HCT116 (cell line): ENCODE data around the gene HEPH. TPM values are rescaled to one million over a fixed set of nuclear protein-coding genes. Genes with fewer than 3 reads are reported as not detected.

Experiments used
- ATAC-seq: fragments of 200-7000 bp; cut with Tn5 transposase; 2 replicates; pipeline ENCODE4 v1.9.1; 2020; ENCODE audit warnings: mild to moderate bottlenecking, moderate library complexity
- BruUV-seq: library from RNA; stranded (reverse); fragments of 400-500 nt; replicated peaks from 2 replicates; lab custom pipeline; 2021; lab: Mats Ljungman, UMichigan
- CTCF ChIA-PET: fragments of 300-600 bp; sonication (Branson Sonifier 250); formaldehyde crosslinking; loops from one replicate; lab custom pipeline; 2021; ENCODE audit warnings: antibody characterized with exemption; lab: Charles Lee
- POLR2A ChIA-PET: fragments of 300-600, 350-600 bp; sonication (Branson Sonifier 250); formaldehyde crosslinking; loops from one replicate; lab custom pipeline; 2021; ENCODE audit warnings: antibody characterized with exemption; lab: Charles Lee
- RAD21 ChIA-PET, 2 experiments: fragments of 300-600 bp; sonication (Branson Sonifier 250); formaldehyde crosslinking; loops; one replicate each; lab custom pipeline; 2023; ENCODE audit warnings: low total read pairs in 2 of 2; ENCODE audit not compliant: uncharacterized antibody in 2 of 2, unreplicated experiment in 2 of 2, low non-redundant PET in 1 of 2; lab: Charles Lee
- DNase-seq: peaks from one replicate; pipeline ENCODE4 v3.0.0-alpha.2; 2010; ENCODE audit warnings: low read depth, low spot score
- H2AFZ ChIP-seq: fragments of 200-600 bp; shearing (Covaris generic), sonication (generic); 2 replicates; pipeline ENCODE4 v1.6.1; 2017; ENCODE audit warnings: low read depth, mixed run types, mixed read lengths, antibody characterized with exemption, low read length; ENCODE audit not compliant: poor library complexity, severe bottlenecking
- H3K27ac ChIP-seq: 2 replicates; pipeline ENCODE4 v1.5.1; 2012; ENCODE audit warnings: low read depth, low read length
- H3K27me3 ChIP-seq: fragments of 200-600 bp; sonication (generic); 2 replicates; pipeline ENCODE4 v1.6.1; 2016; ENCODE audit warnings: mixed run types, low read length, mixed read lengths; ENCODE audit not compliant: insufficient read depth
- H3K36me3 ChIP-seq, 2 experiments: fragments of 200-500 bp in 1 of 2; fragments of 200-600 bp in 1 of 2; sonication (Bioruptor generic) in 1 of 2; sonication (generic) in 1 of 2; 2 replicates each; pipeline versions ENCODE4 v1.5.1 to v1.6.1; 2014 to 2016; ENCODE audit warnings: low read length in 2 of 2, inconsistent platforms in 1 of 2, mixed read lengths in 1 of 2, mixed run types in 1 of 2; ENCODE audit not compliant: insufficient read depth in 2 of 2, control insufficient read depth in 1 of 2
- H3K4me1 ChIP-seq, 2 experiments: fragments of 200-600 bp in 1 of 2; sonication (generic) in 1 of 2; 2 replicates each; pipeline versions ENCODE4 v1.5.1 to v1.6.1; 2012 to 2017; ENCODE audit warnings: low read length in 2 of 2, inconsistent platforms in 1 of 2, mild to moderate bottlenecking in 1 of 2, mixed read lengths in 1 of 2, mixed run types in 1 of 2, moderate library complexity in 1 of 2; ENCODE audit not compliant: insufficient read depth in 2 of 2, control insufficient read depth in 1 of 2
- H3K4me2 ChIP-seq: fragments of 200-600 bp; sonication (generic); 2 replicates; pipeline ENCODE4 v1.6.1; 2017; ENCODE audit warnings: mixed run types, low read length, mixed read lengths
- H3K4me3 ChIP-seq, 2 experiments: fragments of 200-600 bp in 1 of 2; sonication (generic) in 1 of 2; replicated peaks in 1 of 2; 2 replicates each; pipeline ENCODE4 v1.5.1; 2011 to 2016; ENCODE audit warnings: low read length in 2 of 2, control low read depth in 1 of 2, low read depth in 1 of 2, mild to moderate bottlenecking in 1 of 2, mixed read lengths in 1 of 2, mixed run types in 1 of 2
- H3K79me2 ChIP-seq: fragments of 200-600 bp; sonication (generic); 2 replicates; pipeline ENCODE4 v1.6.1; 2017; ENCODE audit warnings: mild to moderate bottlenecking, mixed run types, low read length, moderate library complexity, mixed read lengths; ENCODE audit not compliant: insufficient read depth
- H3K9ac ChIP-seq: fragments of 200-600 bp; sonication (generic); 2 replicates; pipeline ENCODE4 v1.6.1; 2016; ENCODE audit warnings: low read length, mixed read lengths
- H3K9me2 ChIP-seq: fragments of 200-600 bp; sonication (generic), shearing (Covaris generic); 2 replicates; pipeline ENCODE4 v1.6.1; 2017; ENCODE audit warnings: mixed run types, mild to moderate bottlenecking, moderate library complexity; ENCODE audit not compliant: insufficient read depth
- H3K9me3 ChIP-seq, 2 experiments: fragments of 200-500 bp in 1 of 2; fragments of 200-600 bp in 1 of 2; sonication (Bioruptor generic) in 1 of 2; sonication (generic) in 1 of 2; 2 replicates each; pipeline ENCODE4 v1.6.1; 2014 to 2017; ENCODE audit warnings: low read length in 2 of 2, mixed read lengths in 2 of 2, inconsistent platforms in 1 of 2, low read depth in 1 of 2, mild to moderate bottlenecking in 1 of 2, mixed run types in 1 of 2, moderate library complexity in 1 of 2; ENCODE audit not compliant: control insufficient read depth in 1 of 2, insufficient read depth in 1 of 2
- H4K20me1 ChIP-seq: fragments of 200-600 bp; sonication (generic), shearing (Covaris generic); 2 replicates; pipeline ENCODE4 v1.6.1; 2017; ENCODE audit warnings: mixed run types, mild to moderate bottlenecking, moderate library complexity; ENCODE audit not compliant: insufficient read depth
- CTCF ChIP-seq, 3 experiments: fragments of 200-600 bp in 1 of 3; sonication (generic) in 1 of 3; IDR thresholded peaks in 2 of 3; conservative IDR thresholded peaks in 1 of 3; 2 replicates each; pipeline ENCODE4 v1.5.1; 2012 to 2017; ENCODE audit warnings: low read depth in 2 of 3, low read length in 2 of 3, antibody characterized with exemption in 1 of 3, borderline replicate concordance in 1 of 3, control low read depth in 1 of 3, mild to moderate bottlenecking in 1 of 3, mixed read lengths in 1 of 3, mixed run types in 1 of 3, moderate library complexity in 1 of 3; ENCODE audit not compliant: insufficient read depth in 1 of 3
- EGR1 ChIP-seq: IDR thresholded peaks from 2 replicates; pipeline ENCODE4 v1.6.1; 2012; ENCODE audit warnings: low read depth
- FOSL1 ChIP-seq: IDR thresholded peaks from 2 replicates; pipeline ENCODE4 v1.6.1; 2012; ENCODE audit warnings: low read depth
- JUND ChIP-seq: IDR thresholded peaks from 2 replicates; pipeline ENCODE4 v1.6.1; 2012
- MAX ChIP-seq: IDR thresholded peaks from 2 replicates; pipeline ENCODE4 v1.6.1; 2012
- REST ChIP-seq: IDR thresholded peaks from 2 replicates; pipeline ENCODE4 v1.6.1; 2012; ENCODE audit warnings: low read depth
- SIN3A ChIP-seq: IDR thresholded peaks from 2 replicates; pipeline ENCODE4 v1.6.1; 2012; ENCODE audit warnings: low read depth
- SRF ChIP-seq: IDR thresholded peaks from 2 replicates; pipeline ENCODE4 v1.6.1; 2012; ENCODE audit warnings: low read depth
- ZFX ChIP-seq: fragments of 450-650 bp; IDR thresholded peaks from 2 replicates; pipeline ENCODE4 v1.6.1; 2017
- intact Hi-C: fragments of 100-400 bp; cut with micrococcal nuclease; formaldehyde crosslinking; loops from 2 replicates; pipeline ENCODE4 v1.10.0; 2022
- total RNA-seq: library from RNA; stranded (reverse); gene quantifications from one replicate; pipeline ENCODE4 v1.2.1, GENCODE V29; 2021; ENCODE audit not compliant: unreplicated experiment
- TF ChIP-seq, protein P1 (sequence below): IDR thresholded peaks from 2 replicates; pipeline ENCODE4 v1.6.1; 2012

The HEPH gene
- total RNA-seq, 1 experiment from 2014 or later = 0.44 TPM

DNA sequence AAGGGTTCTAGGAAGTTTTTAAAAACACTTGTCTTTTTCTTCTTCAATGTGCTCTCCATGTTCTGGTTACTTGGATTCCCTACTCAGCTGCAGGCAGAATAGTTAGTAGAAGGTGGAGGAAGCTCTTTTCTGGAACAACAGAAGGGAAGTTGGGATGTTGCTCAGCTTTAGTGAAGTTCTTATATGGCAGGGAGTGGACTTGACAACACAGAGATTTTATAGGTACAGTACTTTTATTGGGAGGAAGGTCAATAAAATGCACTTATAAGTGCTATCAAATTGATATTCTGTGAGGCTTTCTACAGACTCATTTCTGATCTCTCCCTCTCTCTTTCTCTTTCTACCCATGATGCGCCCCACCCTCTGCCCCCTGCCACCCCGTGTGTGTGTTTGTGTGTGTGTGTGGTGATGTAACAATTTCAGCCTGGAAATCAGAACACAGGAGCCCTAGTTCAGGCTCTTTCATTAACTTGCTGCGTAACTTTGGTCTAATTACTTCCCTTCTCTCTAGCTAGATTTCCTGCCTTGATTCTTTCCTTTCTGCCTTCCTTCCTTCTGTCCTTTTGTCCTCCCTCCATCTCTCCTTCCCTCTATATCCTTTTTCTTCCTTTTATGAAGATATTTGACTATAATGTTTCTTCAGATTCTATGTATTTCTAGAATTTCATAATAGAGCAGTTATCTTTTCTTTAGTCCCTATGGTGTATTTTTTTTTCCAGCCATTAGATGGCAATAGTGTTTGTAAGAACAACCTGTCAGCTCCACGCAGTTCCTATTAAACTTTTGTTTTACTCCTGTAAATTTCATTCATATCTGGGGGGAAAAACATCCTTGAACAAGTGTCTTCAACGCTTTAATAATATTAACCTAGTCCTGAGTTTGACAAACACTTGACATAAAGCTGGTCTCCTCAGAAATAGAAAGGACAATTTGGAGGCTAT is 37.1 kb downstream of the HEPH start:
- Histone ChIP-seq H3K27ac (no peak overlapping the region), H3K9me2 (no peaks in the 10 kb centered on the region), H3K27me3 (no peaks in the 10 kb centered on the region), H3K79me2 (no peaks in the 10 kb centered on the region), H3K4me1 (no peaks in the 10 kb centered on the region), H3K36me3 (no peaks in the 10 kb centered on the region), H3K4me2 (no peak overlapping the region), H2AFZ (no peak overlapping the region), H4K20me1 (no peaks in the 10 kb centered on the region), H3K4me3 (no peak overlapping the region), H3K9ac (no peak overlapping the region), H3K9me3 (no peaks in the 10 kb centered on the region)
- intact Hi-C loops = no loop called here
- BruUV-seq = no TSS peak
- no peak for DNase-seq
- no peak for ATAC-seq
- POLR2A ChIA-PET = no interaction called here
- CTCF ChIA-PET = interaction anchor here (0.7 kb wide), 1 partner anchor 530 kb away, joined by 3 read pairs; no protein-coding TSS in a partner anchor
- TF ChIP-seq CTCF (IDR thresholded peaks at IDR 0.05 in 2 of 3, conservative IDR thresholded peaks at IDR 0.05 in 1 of 3; ENCODE audit: borderline replicate concordance in 1 of 3, insufficient read depth in 1 of 3, low read depth in 2 of 3, low read length in 2 of 3) = no peak; a peak in 1 of 6 replicates
- RAD21 ChIA-PET = no interaction called here

DNA sequence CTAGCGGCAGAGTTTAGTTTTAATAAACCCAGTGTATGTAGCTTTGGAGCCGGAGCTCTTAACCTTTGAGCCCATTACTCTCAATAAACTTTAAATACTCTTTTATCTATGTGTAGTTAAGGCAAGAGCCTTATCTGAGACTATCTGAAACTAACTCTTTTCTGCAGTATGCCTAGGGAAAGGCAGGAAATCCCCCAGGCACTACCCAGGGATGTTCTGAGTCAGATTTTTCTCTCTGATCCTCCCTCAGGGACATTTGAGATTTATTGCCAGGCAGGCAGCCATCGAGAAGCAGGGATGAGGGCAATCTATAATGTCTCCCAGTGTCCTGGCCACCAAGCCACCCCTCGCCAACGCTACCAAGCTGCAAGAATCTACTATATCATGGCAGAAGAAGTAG is 39.1 kb downstream of the HEPH start:
- no peak overlapping the region for H2AFZ ChIP-seq
- ChIA-PET POLR2A (no interaction called here), CTCF (no interaction called here), RAD21 (interaction anchor here in 1 of 2 experiments (0.7 kb wide), 1 partner anchor 809 kb away, joined by 3 read pairs; no protein-coding TSS in a partner anchor)
- TF ChIP-seq REST (no peak), ZFX (no peak), SRF (no peak), SIN3A (no peak), FOSL1 (no peak), MAX (no peak), JUND (no peak), EGR1 (no peak)
- TF ChIP-seq, protein P1, sequence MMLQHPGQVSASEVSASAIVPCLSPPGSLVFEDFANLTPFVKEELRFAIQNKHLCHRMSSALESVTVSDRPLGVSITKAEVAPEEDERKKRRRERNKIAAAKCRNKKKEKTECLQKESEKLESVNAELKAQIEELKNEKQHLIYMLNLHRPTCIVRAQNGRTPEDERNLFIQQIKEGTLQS = no peak
- no peaks in the 10 kb centered on the region for H3K79me2 ChIP-seq
- H3K9me2 ChIP-seq = no peaks in the 10 kb centered on the region
- H3K9me3 ChIP-seq = no peaks in the 10 kb centered on the region
- DNase-seq (no peak), ATAC-seq (no peak)
- H3K4me3 ChIP-seq = no peak overlapping the region
- H3K27me3 ChIP-seq = no peaks in the 10 kb centered on the region
- intact Hi-C loops = no loop called here
- no peak overlapping the region for H3K27ac ChIP-seq
- H3K4me2 ChIP-seq = no peak overlapping the region
- H3K9ac ChIP-seq = no peak overlapping the region
- no peaks in the 10 kb centered on the region for H3K4me1 ChIP-seq
- no peaks in the 10 kb centered on the region for H4K20me1 ChIP-seq
- BruUV-seq = no TSS peak
- no peaks in the 10 kb centered on the region for H3K36me3 ChIP-seq
